Mucosa of stomach (tissue), 1 donor: ENCODE data around the gene KDM2A.

Experiments
- H3K27me3 ChIP-seq: one replicate; pipeline ENCODE4 v1.7.0; 2013; ENCODE audit warnings: mild to moderate bottlenecking, low read length; ENCODE audit not compliant: control insufficient read depth, insufficient read depth
- H3K36me3 ChIP-seq: one replicate; pipeline ENCODE4 v1.7.0; 2013; ENCODE audit warnings: low read length; ENCODE audit not compliant: control insufficient read depth, insufficient read depth
- H3K4me1 ChIP-seq: one replicate; pipeline ENCODE4 v1.7.0; 2013; ENCODE audit warnings: mild to moderate bottlenecking, low read length; ENCODE audit not compliant: control insufficient read depth, insufficient read depth
- H3K4me3 ChIP-seq: one replicate; pipeline ENCODE4 v1.7.0; 2013; ENCODE audit warnings: low read length
- H3K9ac ChIP-seq: one replicate; pipeline ENCODE4 v1.7.0; 2013; ENCODE audit warnings: mild to moderate bottlenecking, low read length, moderate library complexity
- H3K9me3 ChIP-seq: one replicate; pipeline ENCODE4 v1.7.0; 2013; ENCODE audit warnings: mild to moderate bottlenecking, low read length, moderate library complexity; ENCODE audit not compliant: control insufficient read depth
- donor health status: Pancreatic carcinoma.

KDM2A gene

GRCh38 chr11:67245046-67245445 is 126.0 kb downstream of the KDM2A start:
- Histone ChIP-seq H3K9me3 (no peaks in the 10 kb centered on the region), H3K4me1 (peaks cover 21% of the 10 kb centered on the region), H3K36me3 (peaks cover 12% of the 10 kb centered on the region), H3K4me3 (no peak overlapping the region), H3K27me3 (no peaks in the 10 kb centered on the region), H3K9ac (no peak overlapping the region)

DNA sequence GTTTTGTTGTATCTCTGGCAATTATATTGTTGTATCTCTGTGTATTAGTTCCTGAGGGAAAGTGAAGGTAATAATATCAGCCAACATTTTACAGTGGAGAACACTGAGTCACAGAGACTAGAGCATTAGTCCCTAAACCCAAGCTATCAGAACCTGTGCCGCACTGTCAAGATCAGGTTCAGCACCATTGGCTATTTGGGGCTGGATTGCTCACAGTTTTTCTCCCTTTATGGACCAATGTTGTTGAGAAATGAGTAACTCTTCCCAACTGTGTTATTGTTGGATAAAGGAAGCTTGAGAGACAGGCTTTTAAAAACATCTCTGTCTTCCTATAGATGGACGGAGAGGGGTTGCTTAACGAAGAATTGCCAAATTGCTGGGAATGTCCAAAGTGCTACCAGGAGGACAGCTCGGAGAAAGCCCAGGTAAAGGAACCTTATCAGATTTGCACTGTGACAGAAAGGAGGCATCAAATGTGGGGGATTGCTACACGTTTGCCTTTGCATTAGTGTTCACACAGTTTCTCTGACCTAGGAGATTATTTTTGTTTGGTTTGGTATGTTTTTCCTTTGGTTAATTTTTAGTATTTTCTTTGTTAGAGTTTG is 129.0 kb downstream of the KDM2A start:
- Histone ChIP-seq H3K4me1 (peaks cover 8% of the 10 kb centered on the region), H3K9ac (no peak overlapping the region), H3K9me3 (no peaks in the 10 kb centered on the region), H3K36me3 (peaks cover 29% of the 10 kb centered on the region), H3K4me3 (no peak overlapping the region), H3K27me3 (no peaks in the 10 kb centered on the region)

- Histone ChIP-seq H3K9ac (no peak overlapping the region), H3K9me3 (no peaks in the 10 kb centered on the region), H3K27me3 (no peaks in the 10 kb centered on the region), H3K4me1 (peaks cover 13% of the 10 kb centered on the region), H3K4me3 (no peak overlapping the region), H3K36me3 (peaks cover 35% of the 10 kb centered on the region)
Observed at GRCh38 chr11:67248653-67249052, 129.6 kb downstream of the KDM2A start.

- peaks cover 45% of the 10 kb centered on the region for H3K36me3 ChIP-seq
- no peak overlapping the region for H3K9ac ChIP-seq
- no peaks in the 10 kb centered on the region for H3K27me3 ChIP-seq
- H3K4me3 ChIP-seq = no peak overlapping the region
- H3K4me1 ChIP-seq = peaks cover 28% of the 10 kb centered on the region
- H3K9me3 ChIP-seq = no peaks in the 10 kb centered on the region
Observed at GRCh38 chr11:67250059-67251043, 131.3 kb downstream of the KDM2A start.

DNA sequence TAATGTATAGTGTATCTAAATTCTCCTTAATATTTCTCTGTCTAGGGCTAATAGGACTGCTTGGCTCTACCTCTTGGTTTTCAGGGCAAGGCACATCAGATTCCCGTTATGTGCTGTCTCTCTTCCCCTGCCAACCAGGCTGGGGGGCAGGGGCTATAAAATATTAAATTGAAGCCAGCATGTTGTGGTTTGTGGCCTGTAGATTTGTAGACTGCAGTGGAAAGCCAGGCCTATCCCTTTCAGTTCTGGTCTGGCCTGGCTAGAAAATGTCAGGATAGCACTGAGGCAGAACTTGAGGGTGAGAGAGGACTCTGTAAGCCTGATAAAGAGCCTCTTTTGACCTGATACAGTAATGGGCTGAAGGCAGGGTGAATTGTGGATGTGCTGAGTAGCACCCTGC is 132.8 kb downstream of the KDM2A start:
- H3K9me3 ChIP-seq = no peaks in the 10 kb centered on the region
- no peaks in the 10 kb centered on the region for H3K27me3 ChIP-seq
- H3K4me3 ChIP-seq = no peak overlapping the region
- H3K36me3 ChIP-seq = peaks cover 42% of the 10 kb centered on the region
- H3K4me1 ChIP-seq = peaks cover 28% of the 10 kb centered on the region
- H3K9ac ChIP-seq = no peak overlapping the region

GRCh38 chr11:67252831-67253239 is 133.8 kb downstream of the KDM2A start:
- peaks cover 28% of the 10 kb centered on the region for H3K4me1 ChIP-seq
- H3K9ac ChIP-seq = peak overlapping the region; percentile 5
- no peaks in the 10 kb centered on the region for H3K27me3 ChIP-seq
- peaks cover 42% of the 10 kb centered on the region for H3K36me3 ChIP-seq
- no peak overlapping the region for H3K4me3 ChIP-seq
- no peaks in the 10 kb centered on the region for H3K9me3 ChIP-seq

GRCh38 chr11:67253872-67254624 is 135.0 kb downstream of the KDM2A start:
- peaks cover 42% of the 10 kb centered on the region for H3K36me3 ChIP-seq
- no peak overlapping the region for H3K4me3 ChIP-seq
- no peaks in the 10 kb centered on the region for H3K9me3 ChIP-seq
- H3K4me1 ChIP-seq = peaks cover 28% of the 10 kb centered on the region
- no peak overlapping the region for H3K9ac ChIP-seq
- no peaks in the 10 kb centered on the region for H3K27me3 ChIP-seq

- peaks cover 42% of the 10 kb centered on the region for H3K36me3 ChIP-seq
- no peak overlapping the region for H3K9ac ChIP-seq
- no peaks in the 10 kb centered on the region for H3K27me3 ChIP-seq
- no peaks in the 10 kb centered on the region for H3K9me3 ChIP-seq
- peaks cover 28% of the 10 kb centered on the region for H3K4me1 ChIP-seq
- H3K4me3 ChIP-seq = no peak overlapping the region
Observed at GRCh38 chr11:67254798-67255197, 135.7 kb downstream of the KDM2A start.

- Histone ChIP-seq H3K9me3 (no peaks in the 10 kb centered on the region), H3K27me3 (no peaks in the 10 kb centered on the region)
Observed at GRCh38 chr11:67255353-67255752, 136.3 kb downstream of the KDM2A start.

DNA sequence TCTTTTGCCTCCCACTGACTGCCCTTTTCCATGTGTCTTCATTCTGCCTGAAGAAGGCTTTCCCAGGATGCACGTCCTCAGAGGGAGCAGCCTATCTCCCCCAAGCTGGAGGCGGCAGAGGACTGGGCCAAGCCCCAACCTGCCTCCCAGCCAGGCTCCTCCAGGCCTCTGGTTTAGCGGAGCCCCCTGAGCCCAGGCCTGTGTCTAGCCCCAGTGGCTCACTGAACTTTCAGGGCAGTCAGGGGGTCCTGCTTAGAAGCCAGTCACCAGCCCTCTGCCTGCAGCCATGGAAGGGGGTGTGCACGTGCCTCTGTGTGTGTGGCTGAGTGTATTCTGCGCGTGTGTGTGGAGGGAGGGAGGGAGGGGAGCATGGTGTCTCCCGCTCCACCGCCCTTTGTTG is 136.8 kb downstream of the KDM2A start:
- Histone ChIP-seq H3K36me3 (peaks cover 36% of the 10 kb centered on the region), H3K27me3 (no peaks in the 10 kb centered on the region), H3K9me3 (no peaks in the 10 kb centered on the region), H3K4me3 (no peak overlapping the region), H3K4me1 (peaks cover 28% of the 10 kb centered on the region), H3K9ac (no peak overlapping the region)

More at GRCh38 chr11:67255353-67255752, 136.3 kb downstream of the KDM2A start:
- peaks cover 28% of the 10 kb centered on the region for H3K4me1 ChIP-seq
- no peak overlapping the region for H3K4me3 ChIP-seq
- H3K36me3 ChIP-seq = peaks cover 39% of the 10 kb centered on the region
- H3K9ac ChIP-seq = no peak overlapping the region

DNA sequence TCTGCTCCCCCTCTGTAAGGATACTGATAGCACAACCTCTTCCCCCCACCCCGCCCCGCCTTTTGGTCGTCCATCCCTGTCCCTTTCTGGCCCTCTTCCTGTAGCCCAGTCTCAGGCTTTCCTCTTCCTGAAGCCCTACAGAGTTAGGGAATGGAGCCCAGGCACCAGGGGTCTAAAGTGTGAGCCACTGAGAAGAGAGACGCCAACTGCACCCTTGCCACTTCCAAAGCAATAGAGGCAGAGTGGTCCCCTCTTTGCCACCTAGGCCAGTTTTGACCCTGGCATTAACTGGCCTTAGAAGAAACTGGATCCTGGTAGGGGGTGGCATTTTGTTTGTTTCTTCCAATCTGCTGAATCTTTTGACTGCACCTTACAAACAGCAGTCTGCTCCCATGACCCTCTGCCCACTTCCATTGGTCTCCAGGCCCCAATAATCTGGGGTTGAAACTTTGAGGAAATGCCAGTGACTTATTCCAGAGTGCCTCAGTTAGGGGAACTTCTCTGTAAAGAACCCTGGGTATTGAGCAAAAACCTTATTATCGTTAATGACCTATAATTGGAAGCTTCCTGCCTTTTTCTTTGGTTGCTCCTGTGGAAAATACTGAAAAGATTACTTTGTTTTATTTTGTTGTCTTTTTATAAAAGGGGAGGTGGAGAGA is 137.5 kb downstream of the KDM2A start:
- H3K4me1 ChIP-seq = peaks cover 28% of the 10 kb centered on the region
- H3K9ac ChIP-seq = no peak overlapping the region
- no peaks in the 10 kb centered on the region for H3K9me3 ChIP-seq
- H3K36me3 ChIP-seq = peaks cover 31% of the 10 kb centered on the region
- H3K4me3 ChIP-seq = no peak overlapping the region
- no peaks in the 10 kb centered on the region for H3K27me3 ChIP-seq
